Glutamatergic neuron (in vitro differentiated cells): ENCODE measurements around the gene GCNT1. TPM values are rescaled to one million over a fixed set of nuclear protein-coding genes. Genes with fewer than 3 reads are reported as not detected.

Source experiments
- DNase-seq: peaks from one replicate; pipeline ENCODE4 v3.0.0; 2022
- H3K27ac Mint-ChIP-seq: one replicate; pipeline ENCODE4 v1.8.0; 2020; ENCODE audit warnings: mild to moderate bottlenecking, mixed read lengths, inconsistent platforms; ENCODE audit not compliant: unreplicated experiment
- H3K27me3 Mint-ChIP-seq: one replicate; pipeline ENCODE4 v1.8.0; 2020; ENCODE audit warnings: mild to moderate bottlenecking, moderate library complexity, mixed read lengths, inconsistent platforms; ENCODE audit not compliant: unreplicated experiment
- H3K36me3 Mint-ChIP-seq: one replicate; pipeline ENCODE4 v1.8.0; 2020; ENCODE audit warnings: mild to moderate bottlenecking, mixed read lengths, inconsistent platforms; ENCODE audit not compliant: unreplicated experiment
- H3K4me1 Mint-ChIP-seq: one replicate; pipeline ENCODE4 v1.8.0; 2020; ENCODE audit warnings: mild to moderate bottlenecking, low read depth, mixed read lengths, inconsistent platforms; ENCODE audit not compliant: unreplicated experiment
- H3K4me3 Mint-ChIP-seq: one replicate; pipeline ENCODE4 v1.8.0; 2020; ENCODE audit warnings: mild to moderate bottlenecking, mixed read lengths, inconsistent platforms; ENCODE audit not compliant: unreplicated experiment
- H3K9me3 Mint-ChIP-seq: one replicate; pipeline ENCODE4 v1.8.0; 2020; ENCODE audit warnings: mild to moderate bottlenecking, moderate library complexity, mixed read lengths, inconsistent platforms; ENCODE audit not compliant: unreplicated experiment
- CTCF ChIP-seq: fragments of 200-600 bp; sonication (generic); IDR thresholded peaks from one replicate; pipeline ENCODE4 v1.5.0; 2021; ENCODE audit not compliant: partially characterized antibody, unreplicated experiment
- total RNA-seq: library from RNA; stranded (reverse); fragmentation: NEBNext Ultra II Directional; extraction: Animal tissue kit (Norgen Biotek cat#: 25700); gene quantifications from one replicate; pipeline ENCODE4 v1.2.1, GENCODE V29; 2021; ENCODE audit not compliant: unreplicated experiment

The GCNT1 gene
- total RNA-seq, 1 donor from 2014 or later, result 1.2 TPM

- H3K36me3 Mint-ChIP-seq, result no peaks in the 10 kb centered on the region
- no peak overlapping the region for H3K27ac Mint-ChIP-seq
- no peak overlapping the region for H3K4me3 Mint-ChIP-seq
These were observed 4.2 kb downstream of the GCNT1 start for GRCh38 chr9:76463211-76463610.

GRCh38 chr9:76464706-76465105 is 5.7 kb downstream of the GCNT1 start:
- no peak for TF ChIP-seq CTCF
- no peak for DNase-seq
- no peaks in the 10 kb centered on the region for H3K36me3 Mint-ChIP-seq
- H3K27ac Mint-ChIP-seq, result no peak overlapping the region
- peaks cover 5% of the 10 kb centered on the region for H3K4me1 Mint-ChIP-seq
- H3K9me3 Mint-ChIP-seq, result peaks cover 1% of the 10 kb centered on the region
- H3K4me3 Mint-ChIP-seq, result no peak overlapping the region
- H3K27me3 Mint-ChIP-seq, result peaks cover under 1% of the 10 kb centered on the region

More at GRCh38 chr9:76463211-76463610, 4.2 kb downstream of the GCNT1 start:
- Mint-ChIP-seq H3K27me3 (peaks cover 2% of the 10 kb centered on the region), H3K4me1 (peaks cover 6% of the 10 kb centered on the region), H3K9me3 (peaks cover 4% of the 10 kb centered on the region)
- no peak for TF ChIP-seq CTCF
- DNase-seq, result no peak

- Mint-ChIP-seq H3K27me3 (no peaks in the 10 kb centered on the region), H3K27ac (no peak overlapping the region), H3K4me1 (no peaks in the 10 kb centered on the region), H3K4me3 (no peak overlapping the region), H3K9me3 (peaks cover 1% of the 10 kb centered on the region), H3K36me3 (no peaks in the 10 kb centered on the region)
- TF ChIP-seq CTCF, result no peak
- DNase-seq, result no peak
These were observed 6.7 kb downstream of the GCNT1 start for GRCh38 chr9:76465442-76466298.

- DNase-seq, result no peak
- H3K4me1 Mint-ChIP-seq, result no peaks in the 10 kb centered on the region
- peaks cover 1% of the 10 kb centered on the region for H3K9me3 Mint-ChIP-seq
- H3K36me3 Mint-ChIP-seq, result no peaks in the 10 kb centered on the region
- TF ChIP-seq CTCF, result no peak
- no peaks in the 10 kb centered on the region for H3K27me3 Mint-ChIP-seq
- no peak overlapping the region for H3K27ac Mint-ChIP-seq
- no peak overlapping the region for H3K4me3 Mint-ChIP-seq
These were observed 7.3 kb downstream of the GCNT1 start for GRCh38 chr9:76466299-76466605.

- Mint-ChIP-seq H3K36me3 (peaks cover 6% of the 10 kb centered on the region), H3K27ac (no peak overlapping the region), H3K27me3 (no peaks in the 10 kb centered on the region), H3K4me1 (peaks cover 6% of the 10 kb centered on the region), H3K9me3 (no peaks in the 10 kb centered on the region), H3K4me3 (no peak overlapping the region)
- DNase-seq, result no peak
- TF ChIP-seq CTCF, result no peak
These were observed 15.4 kb downstream of the GCNT1 start for GRCh38 chr9:76474419-76474818.
